NCI-H774 (cell line): ENCODE measurements around the gene DPP6.
"Not testable (repeated sequence)": the region's sequence is repeated elsewhere in the genome, so short reads cannot be mapped to it uniquely, and the experiment has no call there.

Experiments
- DNase-seq: peaks from one replicate; lab custom pipeline; 2025; lab: John Stamatoyannopoulos, UW

Gene DPP6

GRCh38 chr7:154072395-154073181 lies 20.4 kb downstream of the DPP6 start:
- DNase-seq, result not testable (repeated sequence)

- DNase-seq, result not testable (repeated sequence)
These were observed 26.3 kb downstream of the DPP6 start for GRCh38 chr7:154078523-154078922.

GRCh38 chr7:154080249-154080648 lies 28.1 kb downstream of the DPP6 start:
- DNase-seq, result not testable (repeated sequence)

DNA sequence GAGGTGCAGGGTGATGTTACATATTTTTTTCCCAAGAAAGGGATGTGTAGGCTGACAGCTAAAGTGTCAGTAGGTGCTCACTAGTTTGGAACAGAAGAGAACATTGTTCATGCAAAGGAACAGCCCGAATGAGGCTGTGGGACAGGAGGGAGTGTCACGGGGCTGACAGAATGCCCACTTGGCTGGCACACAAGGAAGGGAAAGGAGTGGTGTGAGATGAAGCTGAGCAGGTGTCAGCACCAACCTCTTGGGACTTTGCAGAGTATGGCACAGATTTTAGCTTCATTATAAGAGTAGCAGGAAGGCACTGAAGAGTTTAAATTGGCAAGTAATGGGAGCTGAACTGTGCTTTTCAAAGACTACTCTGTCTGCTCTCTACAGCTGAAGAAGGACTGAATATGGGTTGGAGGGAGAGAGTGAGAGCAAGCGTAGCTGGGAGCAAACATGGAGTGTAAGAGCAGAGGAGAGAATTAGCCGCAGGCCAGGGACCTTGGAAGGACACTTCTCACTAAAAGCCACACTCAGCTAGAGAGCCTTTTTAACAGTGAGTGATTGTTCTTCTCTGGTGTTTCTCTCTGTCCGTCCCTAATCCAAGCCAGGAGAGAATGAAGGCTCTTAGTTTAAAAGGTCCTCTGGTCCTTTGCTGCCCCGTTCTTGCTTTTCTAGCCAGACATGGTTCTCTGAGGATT lies 35.0 kb downstream of the DPP6 start:
- DNase-seq, result not testable (repeated sequence)

DNA sequence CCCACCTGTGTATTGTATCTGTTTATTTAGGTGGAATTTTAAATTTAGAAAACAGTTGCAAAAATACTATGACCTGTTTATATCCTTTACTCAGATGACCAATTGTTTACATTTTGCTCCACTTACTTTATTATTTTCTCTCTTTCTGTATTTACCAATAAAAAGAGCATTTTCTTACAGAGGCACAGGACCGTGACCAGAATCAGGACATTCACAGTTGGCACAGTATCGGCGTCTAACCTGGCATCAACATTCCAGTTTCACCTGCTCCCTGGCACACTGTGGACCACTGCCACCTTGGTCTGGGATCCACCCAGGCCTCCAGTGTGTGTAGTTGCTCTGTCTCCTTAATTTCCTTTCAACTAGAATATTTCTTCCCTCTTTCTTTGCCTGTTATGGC lies 39.9 kb downstream of the DPP6 start:
- DNase-seq, result not testable (repeated sequence)

DNA sequence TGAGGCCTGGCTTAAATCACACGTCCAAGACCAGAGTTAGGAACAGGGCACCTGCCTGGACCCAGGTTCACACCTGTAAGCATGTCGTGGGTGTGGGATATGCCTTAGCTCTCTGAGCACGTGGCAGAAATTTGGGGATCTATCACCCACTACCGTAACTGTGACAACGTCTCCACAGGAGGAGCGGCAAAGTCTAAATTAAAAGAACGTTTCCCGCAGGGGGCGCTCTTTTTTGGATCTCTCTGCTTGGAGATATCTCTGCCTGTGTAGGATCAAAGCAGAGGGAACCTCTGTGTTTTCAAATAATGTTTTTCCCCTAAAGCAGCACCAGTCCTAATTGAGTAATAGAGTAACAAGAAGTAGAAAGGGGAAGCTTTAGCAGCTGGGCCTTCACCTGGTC lies 43.0 kb downstream of the DPP6 start:
- not testable (repeated sequence) for DNase-seq

GRCh38 chr7:154105063-154105462 lies 52.9 kb downstream of the DPP6 start:
- DNase-seq, result not testable (repeated sequence)

- DNase-seq, result not testable (repeated sequence)
These were observed 57.4 kb downstream of the DPP6 start for GRCh38 chr7:154109615-154110014.

GRCh38 chr7:154113732-154114351 lies 61.6 kb downstream of the DPP6 start:
- DNase-seq, result not testable (repeated sequence)

DNA sequence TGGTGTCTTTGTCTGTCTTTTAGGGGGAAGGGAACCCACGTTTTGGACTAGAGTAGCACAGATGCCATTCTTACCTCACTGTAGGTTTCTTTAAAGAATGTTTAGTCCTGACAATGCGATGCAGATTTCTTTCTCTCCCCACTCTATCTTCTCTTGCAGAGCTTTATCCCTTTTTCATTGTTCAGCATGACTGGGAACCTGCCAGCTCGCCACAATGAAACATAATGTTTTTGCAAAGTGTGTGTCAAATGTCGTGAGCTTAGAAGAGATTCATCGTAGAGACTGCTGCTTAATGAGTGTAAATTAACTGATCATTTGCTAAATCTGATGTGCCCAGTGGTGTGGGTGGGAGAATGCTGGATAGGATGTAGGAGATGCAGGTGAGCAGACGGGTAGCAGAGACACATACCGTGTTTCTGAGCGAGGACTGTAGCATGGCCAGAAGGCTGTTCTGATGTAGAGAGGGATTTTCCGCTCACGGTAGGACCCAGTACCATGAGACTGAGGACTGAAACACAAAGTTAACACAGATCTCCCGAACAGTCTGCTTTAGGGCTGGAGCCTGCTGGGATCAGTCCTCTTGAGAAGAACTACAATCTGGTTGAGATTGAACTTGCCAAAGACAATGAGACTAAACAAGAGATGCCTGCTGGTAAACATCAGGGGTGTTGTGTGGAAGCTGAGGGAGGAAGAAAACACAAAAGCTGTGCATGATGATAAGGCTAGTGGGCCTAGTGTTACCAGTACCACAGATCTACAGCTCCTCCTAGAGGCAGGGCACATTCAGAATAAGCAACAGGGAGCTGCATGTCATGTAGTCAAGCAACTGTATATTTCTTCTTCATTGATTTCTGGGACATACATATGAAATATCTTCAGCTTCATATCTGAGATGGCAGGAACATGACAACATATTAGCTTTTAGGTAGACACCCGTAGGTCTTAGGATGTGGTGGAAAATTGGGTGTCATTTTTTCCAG lies 65.5 kb downstream of the DPP6 start:
- DNase-seq, result not testable (repeated sequence)

- not testable (repeated sequence) for DNase-seq
These were observed 68.6 kb downstream of the DPP6 start for GRCh38 chr7:154120825-154121224.

DNA sequence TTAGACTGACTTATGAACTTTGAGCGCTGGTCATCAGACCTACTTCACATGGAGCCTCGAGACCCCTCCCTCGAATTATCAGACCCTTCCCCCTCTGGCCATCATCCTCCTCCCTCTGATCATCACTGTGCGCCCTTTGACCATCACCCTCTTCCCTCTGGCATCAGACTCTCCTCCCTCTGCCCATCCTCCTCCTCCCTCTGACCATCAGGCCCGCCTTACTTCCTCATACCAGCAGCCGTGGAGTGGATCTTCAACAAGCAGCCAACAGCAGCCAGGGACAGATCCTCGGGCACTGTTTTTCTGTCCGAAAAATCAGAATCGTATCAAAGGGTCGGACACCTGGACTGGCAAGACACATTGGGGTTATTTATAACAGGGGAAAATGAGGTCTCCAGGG lies 70.5 kb downstream of the DPP6 start:
- DNase-seq, result not testable (repeated sequence)

DNA sequence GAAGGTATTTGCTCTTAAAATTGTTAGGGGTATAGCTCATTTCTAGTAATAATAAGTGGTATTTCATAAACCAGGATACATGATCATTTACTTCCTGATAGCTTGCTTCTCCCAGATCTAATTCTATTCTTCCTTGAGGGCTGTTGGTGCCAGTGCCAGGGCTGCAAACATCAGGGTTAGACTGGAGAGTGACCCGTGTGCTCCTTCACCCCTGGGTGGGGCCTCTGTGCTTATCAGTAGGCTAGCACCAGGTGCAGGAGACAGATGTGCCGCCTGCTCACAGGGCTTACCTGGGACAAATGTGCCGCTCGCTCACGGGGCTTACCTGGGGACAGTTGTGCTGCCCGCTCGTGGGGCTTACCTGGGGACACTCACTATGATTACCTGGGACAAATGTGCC lies 71.2 kb downstream of the DPP6 start:
- not testable (repeated sequence) for DNase-seq

GRCh38 chr7:154129142-154129541 lies 76.9 kb downstream of the DPP6 start:
- DNase-seq, result not testable (repeated sequence)

- DNase-seq, result not testable (repeated sequence)
These were observed 80.4 kb downstream of the DPP6 start for GRCh38 chr7:154132617-154133016.

DNA sequence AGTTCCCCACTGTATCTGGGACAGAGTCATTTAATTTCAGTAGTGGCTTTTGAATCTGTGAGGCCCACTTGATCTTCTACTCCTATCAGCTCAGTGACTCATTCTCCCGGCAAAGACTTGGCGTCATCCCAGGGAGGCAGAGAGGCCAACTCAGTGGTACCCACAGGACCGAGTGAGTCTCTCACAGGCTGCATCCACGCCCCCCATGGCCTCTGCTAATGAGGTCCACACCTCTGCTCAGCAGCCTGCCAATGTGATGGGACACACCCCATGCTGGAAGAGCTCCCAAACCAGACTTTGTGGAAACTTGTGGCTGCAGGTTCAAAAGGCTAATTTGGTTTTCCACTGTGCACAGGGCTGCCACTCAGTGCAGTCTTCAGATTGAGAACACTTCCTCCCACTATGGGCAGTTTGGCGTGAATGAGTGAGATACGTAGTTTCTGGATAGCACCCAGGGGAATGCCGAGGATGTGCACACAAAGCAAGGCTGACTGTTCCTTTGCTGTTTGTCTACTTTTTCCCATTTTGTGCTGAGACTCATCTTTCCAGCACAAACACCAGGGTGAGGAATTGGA lies 81.6 kb downstream of the DPP6 start:
- DNase-seq, result not testable (repeated sequence)

DNA sequence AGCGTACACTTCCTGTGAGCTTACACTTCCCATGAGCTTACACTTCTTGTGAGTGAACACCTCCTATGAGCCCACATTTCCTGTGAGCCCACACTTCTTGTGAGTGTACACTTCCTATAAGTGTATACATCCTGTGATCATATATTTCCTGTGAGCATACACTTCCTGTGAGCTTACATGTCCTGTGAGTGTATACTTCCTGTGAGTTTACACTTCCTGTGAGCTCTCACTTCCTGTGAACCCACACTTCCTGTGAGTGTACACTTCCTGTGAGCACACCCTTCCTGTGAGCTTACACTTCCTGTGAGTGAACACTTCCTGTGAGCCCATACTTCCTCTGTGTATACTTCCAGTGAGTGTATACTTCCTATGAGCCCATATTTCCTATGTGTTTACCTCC lies 82.5 kb downstream of the DPP6 start:
- not testable (repeated sequence) for DNase-seq

DNA sequence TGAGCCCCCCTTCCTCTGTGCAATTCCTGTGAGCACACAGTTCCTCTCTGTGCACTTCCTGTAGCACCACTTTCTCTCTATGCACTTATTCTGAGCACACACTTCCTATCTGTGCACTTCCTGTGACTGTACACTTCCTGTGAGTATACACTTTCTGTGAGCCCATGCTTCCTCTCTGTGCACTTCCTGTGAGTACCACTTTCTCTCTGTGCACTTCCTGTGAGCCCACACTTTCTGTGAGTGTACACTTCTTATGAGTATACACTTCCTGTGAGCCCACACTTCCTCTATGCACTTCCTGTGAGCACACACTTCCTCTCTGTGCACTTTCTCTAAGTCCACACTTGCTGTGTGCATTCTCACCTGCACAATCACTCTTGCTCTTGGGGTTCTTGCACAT lies 83.4 kb downstream of the DPP6 start:
- not testable (repeated sequence) for DNase-seq

DNA sequence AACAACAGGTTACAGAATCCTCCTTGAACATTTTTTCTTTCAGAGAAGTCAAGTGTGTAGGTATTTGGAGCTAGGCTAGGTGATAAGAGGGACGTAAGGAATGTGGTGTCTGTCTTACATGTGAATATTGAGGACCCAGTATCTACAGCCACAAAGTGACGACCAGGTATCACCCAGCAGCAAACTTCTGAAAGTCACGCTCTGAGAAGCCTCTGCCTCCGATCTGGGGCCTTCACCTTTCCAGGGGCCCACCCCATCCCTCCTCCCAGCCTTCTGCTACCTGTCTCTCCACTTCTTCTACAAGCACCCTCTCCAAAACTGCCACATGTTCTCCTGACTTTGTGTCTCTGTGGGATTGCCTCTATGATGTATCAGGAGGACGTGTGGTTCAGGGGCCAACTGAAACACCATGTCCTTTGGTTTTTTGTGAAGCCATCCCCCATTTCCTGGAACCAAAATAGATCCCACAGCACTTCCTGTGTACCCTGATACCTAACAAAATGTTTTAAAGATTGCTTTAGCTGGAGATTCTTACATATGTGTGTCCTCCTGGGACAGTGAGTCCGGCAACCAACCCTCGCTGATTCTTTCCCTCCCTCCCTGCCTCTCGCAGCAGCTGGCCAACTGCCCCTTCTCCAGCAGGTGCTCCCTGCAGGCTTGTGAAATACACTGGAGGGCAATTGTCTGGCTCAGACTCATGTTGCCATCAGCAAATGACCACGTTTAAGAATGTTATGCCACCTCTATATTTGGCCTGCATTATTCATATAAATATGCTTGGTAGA lies 93.9 kb downstream of the DPP6 start:
- not testable (repeated sequence) for DNase-seq

DNA sequence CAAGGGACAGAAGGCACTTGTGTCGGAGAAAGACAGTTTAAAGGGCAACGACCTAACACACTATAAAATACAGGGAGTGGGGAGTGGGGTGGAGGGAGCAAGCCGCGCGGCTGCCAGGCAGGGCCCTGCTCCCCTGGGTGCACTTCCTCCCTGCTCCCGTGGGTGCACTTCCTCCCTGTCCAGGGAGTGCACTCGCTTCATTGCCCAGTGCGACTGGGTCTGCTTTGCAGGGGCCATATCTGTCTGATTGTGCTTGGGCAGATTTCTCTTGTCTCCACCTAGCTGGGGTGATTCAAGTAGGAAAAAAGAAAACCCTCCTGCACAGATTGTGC lies 94.5 kb downstream of the DPP6 start:
- DNase-seq, result not testable (repeated sequence)
